Stimulated activated CD8-positive, alpha-beta memory T cell treated with anti-CD3 and anti-CD28 coated beads, Interleukin-2, amount 100 ng/mL, for 1 hour (primary cell): ENCODE results near the gene PRIM1.
"Not testable (repeated sequence)": the region's sequence is repeated elsewhere in the genome, so short reads cannot be mapped to it uniquely, and the experiment has no call there.

Experiments
- DNase-seq, 2 donors: peaks; one replicate each; pipeline ENCODE4 v3.0.0-alpha.2; 2020; ENCODE audit warnings: low read depth in 2 of 2

The PRIM1 gene

DNA sequence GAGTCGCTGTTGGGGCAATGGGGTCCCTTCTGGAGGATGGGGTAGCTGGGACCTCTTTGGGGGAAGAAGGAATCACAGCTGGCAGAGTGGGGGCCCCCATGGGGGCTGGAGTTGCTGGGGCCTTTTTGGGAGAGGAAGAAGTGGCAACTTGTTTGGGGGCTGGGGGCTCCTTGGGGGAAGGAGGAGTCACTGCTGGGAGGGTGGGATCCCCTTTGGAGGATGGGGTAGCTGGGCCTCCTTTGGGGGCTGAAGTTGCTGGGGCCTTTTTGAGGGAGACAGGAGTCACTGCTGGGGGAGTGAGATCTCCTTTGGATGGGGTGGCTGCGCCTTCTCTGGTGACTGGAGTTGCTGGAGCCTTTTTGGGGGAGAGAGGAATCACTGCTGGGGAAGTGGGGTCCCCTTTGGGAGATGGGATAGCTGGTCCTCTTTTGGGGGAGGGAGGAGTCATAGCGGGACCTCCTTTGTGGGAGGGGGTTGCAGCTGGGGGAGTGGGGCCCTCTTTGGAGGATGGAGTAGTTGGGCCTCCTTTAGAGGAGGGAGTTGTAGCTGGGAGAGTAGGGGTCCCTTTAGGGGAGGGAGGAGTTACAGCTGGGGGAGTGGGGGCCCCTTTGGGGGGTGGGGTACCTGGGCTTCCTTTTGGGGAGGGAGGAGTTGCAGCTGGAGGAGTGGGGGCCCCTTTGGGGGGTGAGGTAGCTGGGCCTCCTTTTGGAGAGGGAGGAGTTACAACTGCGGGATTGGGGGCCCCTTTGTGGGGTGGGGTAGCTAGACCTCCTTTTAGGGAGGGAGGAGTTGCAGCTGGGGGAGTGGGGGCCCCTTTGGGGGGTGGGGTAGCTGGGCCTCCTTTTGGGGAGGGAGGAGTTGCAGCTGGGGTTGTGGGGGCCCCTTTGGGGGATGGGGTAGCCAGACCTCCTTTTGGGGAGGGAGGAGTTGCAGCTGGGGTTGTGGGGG, 34.9 kb downstream of the PRIM1 start:
- no peak for DNase-seq

- no peak for DNase-seq
Observed at GRCh38 chr12:56716458-56716857, 35.7 kb downstream of the PRIM1 start.

DNA sequence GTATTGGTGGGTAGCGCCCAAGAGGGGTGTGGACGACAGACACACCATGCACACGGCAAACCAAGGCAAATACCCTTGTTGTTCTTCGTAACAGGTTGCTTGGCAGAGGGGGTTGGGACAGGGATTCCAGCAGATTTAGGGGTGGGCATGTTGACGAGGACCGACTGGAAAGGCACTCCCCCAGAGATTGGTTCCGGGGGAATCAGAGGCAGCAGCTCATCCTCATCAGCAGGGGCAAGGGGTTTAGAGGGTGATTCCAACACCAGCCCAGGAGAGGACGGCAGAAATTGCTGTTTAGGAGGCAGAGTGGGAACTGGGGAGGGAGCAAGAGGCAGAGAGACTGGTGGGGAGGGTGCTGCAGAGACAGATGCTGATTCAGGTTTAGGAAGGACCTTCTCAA, 36.3 kb downstream of the PRIM1 start:
- no peak for DNase-seq

GRCh38 chr12:56714431-56714929, 37.6 kb downstream of the PRIM1 start:
- no peak for DNase-seq

DNA sequence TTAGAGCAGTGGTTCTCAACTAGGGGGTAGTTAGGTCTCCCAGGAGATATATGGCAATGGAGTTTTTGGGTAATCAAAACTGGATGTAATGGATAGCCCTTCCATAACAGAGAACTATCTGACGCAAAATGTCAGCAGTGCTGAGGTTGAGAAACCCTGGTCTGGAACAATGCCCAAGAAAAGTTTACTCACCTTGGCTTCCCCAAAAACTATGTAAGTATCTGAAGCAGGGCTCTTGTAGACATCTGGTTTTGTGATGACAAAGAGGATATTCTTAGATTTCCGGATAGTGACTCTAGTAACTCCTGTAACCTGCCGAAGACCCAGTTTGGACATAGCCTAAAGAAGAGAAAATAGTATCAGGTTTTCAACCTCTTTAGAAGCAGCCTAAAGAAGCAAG, 38.8 kb downstream of the PRIM1 start:
- DNase-seq, result no peak

- DNase-seq, result no peak
Observed at GRCh38 chr12:56709759-56710376, 42.3 kb downstream of the PRIM1 start.

GRCh38 chr12:56704522-56704921, 47.6 kb downstream of the PRIM1 start:
- DNase-seq, result not testable (repeated sequence)

DNA sequence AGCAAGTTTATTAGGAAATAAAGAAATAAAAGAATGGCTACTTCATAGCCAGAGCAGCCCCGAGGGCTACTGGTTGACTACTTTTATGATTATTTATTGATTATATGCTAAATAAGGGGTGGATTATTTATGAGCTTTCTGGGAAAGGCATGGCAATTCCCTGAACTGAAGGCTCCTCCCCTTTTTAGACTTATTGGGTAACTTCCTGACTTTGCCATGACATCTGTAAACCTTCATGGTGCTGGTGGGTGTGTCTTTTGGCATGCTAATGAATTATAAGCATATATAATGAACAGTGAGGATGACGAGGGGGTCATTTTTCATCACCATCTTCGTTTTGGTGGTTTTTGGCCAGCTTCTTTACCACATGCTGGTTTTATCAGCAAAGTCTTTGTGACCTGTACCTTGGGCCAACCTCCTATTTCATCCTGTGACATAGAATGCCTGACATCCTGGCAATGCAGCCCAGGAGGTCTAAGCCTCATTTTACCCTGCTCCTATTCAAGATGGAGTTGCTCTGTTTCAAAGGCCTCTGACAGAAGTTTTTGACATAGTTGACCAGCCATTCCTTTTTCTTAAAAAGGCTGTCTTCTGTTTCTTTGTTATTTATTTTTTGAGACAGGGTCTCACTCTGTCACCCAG, 53.0 kb downstream of the PRIM1 start:
- no peak for DNase-seq

DNA sequence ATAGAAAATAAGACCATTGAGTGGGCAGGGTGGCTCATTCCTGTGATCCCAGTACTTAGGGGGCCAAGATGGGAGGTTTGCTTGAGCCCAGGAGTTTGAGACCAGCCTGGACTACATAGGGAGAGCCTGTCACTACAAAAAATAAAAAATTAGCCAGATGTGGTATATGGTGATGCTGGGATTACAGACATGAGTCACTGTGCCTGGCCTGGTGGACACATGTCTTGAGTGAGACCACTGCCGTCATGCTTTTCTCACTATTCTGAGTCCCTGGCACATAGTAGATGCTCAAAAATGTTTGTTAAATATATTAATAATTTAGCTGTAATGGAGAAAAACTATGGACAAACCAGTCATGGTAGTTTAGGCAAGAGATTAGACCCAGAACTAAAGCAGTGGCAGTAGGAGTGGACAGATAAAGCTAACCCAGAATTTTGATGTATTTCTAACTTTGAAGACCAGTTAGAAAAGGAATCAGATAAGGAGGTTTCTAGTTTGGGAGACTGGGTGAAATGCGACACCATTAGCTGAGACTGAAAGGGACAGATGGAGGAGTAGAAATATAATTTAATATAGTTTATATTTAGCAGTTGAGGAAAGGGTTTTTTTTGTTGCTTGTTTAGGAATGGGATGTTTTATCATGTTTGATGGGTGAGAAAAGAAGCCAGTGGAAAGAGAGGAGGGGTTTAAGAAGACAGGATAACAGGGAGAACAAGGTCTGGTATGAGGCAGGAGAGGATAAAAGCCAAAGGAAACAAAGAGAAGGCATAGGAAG, 56.6 kb downstream of the PRIM1 start:
- DNase-seq, result no peak

- no peak for DNase-seq
Observed at GRCh38 chr12:56694161-56694560, 58.0 kb downstream of the PRIM1 start.

DNA sequence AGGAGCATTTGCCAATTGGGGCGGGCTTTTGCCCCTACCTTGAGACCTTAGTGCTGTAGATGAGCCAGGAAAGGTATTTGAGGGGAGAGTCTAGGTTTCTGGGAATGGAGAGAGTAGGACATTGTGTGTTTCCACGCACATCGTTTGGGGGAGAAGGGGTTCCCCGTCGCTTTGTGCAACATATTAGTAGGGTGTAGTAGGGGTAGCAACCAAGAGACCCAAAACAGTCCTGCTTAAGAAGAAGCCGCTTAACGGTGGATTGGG, 63.3 kb downstream of the PRIM1 start:
- DNase-seq, result no peak

DNA sequence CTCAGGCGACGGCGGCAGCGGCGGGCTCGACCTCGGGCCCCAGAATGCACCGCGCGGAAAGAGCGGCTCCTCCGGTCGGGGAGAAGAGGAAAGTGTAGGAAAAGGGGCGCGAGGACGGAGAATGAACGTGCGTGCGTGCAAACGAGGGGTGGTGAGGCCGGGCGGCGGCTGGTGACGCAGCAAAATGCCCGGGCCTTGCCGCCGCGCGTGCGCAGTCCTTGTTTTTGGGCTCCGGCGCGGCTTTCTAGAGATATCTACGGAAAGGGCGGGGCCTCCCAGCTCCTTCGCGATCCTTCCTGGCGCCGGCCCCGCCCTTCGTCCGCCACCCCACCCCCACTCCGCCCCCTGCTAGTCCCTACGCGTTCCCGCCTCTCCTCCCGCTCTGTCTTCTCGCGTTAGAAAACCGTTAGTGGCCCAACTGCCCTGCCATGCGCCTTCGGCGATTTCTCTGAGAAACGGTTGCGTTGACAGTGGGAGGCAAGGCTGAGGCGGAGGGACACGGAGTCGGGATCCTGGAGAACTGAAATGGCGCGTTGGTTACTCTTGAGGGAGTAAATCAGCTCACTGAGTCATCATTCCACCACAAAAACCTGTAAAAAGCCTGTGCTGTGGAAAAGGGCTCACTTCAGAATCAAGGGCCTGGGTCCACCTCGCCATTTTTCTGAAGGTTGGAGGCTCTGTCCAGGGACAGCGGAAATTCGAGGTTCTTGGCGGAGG, 63.8 kb downstream of the PRIM1 start, which contains the start of gene PTGES3:
Gene PTGES3, minus strand, starts transcription at position 156 of the 717 bp plus-strand sequence. CDS start 285 bp downstream, outside the sequence.
- DNase-seq, result peak; percentile 93 to 96

DNA sequence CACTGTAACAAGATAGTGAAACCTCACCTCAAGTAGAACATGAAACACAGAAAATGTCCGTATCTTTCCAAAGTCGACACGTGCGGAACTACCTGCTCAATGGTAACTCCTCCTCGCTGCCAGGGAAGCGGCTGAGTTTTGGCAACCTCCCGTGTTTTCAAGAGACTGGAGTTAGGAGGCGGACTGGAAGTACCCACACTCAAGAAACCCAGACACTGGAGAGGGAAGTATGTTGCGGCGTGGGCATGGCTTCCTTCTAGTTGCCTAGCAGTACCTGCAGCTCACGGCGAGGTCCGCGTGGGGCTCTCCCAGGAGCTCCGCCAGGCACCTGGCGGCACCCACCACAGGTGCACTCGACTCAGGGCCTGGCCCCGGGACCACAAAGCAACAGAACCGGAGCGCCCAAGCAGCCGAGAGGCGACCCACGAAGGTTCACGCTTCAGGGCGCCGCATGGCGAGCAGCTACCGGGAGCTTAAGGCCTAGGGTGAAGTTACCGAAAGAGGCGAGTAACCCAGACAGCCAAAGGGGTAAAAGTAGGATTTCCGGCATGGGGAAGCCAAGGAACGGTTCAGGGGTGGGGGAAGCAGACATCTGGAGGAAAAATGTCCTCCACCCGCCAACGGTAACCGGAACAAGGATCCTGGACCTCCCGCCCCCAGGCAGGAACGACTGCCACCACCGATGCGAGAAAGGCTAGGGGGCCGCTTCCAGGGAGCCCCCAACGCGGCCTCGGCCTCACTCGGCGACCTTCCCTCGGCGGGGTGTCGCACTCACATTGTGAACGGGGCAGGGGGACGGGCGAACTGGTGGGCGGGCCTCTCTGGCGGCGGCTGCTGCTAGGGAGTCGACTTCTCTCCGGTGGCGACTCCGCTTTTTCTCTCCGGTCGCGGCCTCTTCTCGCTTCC, 64.6 kb downstream of the PRIM1 start:
- DNase-seq, result peak in 1 of 2 donors; percentile 22

GRCh38 chr12:56684745-56685359, 67.3 kb downstream of the PRIM1 start:
- DNase-seq, result no peak

- no peak for DNase-seq
Observed at GRCh38 chr12:56682323-56682722, 69.8 kb downstream of the PRIM1 start.
